Panc1 (cell line): ENCODE results near the gene GPS1. TPM values are rescaled to one million over a fixed set of nuclear protein-coding genes. Genes with fewer than 3 reads are reported as not detected.

Source experiments
- ATAC-seq: fragments of 200-7000 bp; cut with Tn5 transposase; 2 replicates; pipeline ENCODE4 v1.9.1; 2020; ENCODE audit warnings: mild to moderate bottlenecking, moderate library complexity
- BruUV-seq: library from RNA; stranded (reverse); fragments of 400-500 nt; replicated peaks from 2 replicates; lab custom pipeline; 2021; lab: Mats Ljungman, UMichigan
- CTCF ChIA-PET: fragments of 300-600 bp; sonication (Branson Sonifier 250); formaldehyde crosslinking; loops from one replicate; lab custom pipeline; 2022; ENCODE audit warnings: antibody characterized with exemption; lab: Charles Lee
- POLR2A ChIA-PET: fragments of 300-600 bp; sonication (Branson Sonifier 250); formaldehyde crosslinking; loops from one replicate; lab custom pipeline; 2022; ENCODE audit warnings: antibody characterized with exemption; lab: Charles Lee
- DNase-seq: peaks from one replicate; pipeline ENCODE4 v3.0.0-alpha.2; 2010; ENCODE audit warnings: low read depth, low spot score
- H3K27ac ChIP-seq: 2 replicates; pipeline ENCODE4 v1.5.1; 2011; ENCODE audit warnings: mild to moderate bottlenecking, low read length, inconsistent platforms
- H3K27me3 ChIP-seq: fragments of 200-500 bp; sonication (Bioruptor generic); 2 replicates; pipeline ENCODE4 v1.6.0; 2014; ENCODE audit warnings: low read length, inconsistent platforms; ENCODE audit not compliant: control insufficient read depth, insufficient read depth
- H3K36me3 ChIP-seq: fragments of 200-500 bp; sonication (Bioruptor generic); 2 replicates; pipeline ENCODE4 v1.5.1; 2014; ENCODE audit warnings: inconsistent platforms, mild to moderate bottlenecking, low read length, moderate library complexity; ENCODE audit not compliant: control insufficient read depth, insufficient read depth
- H3K4me1 ChIP-seq: 2 replicates; pipeline ENCODE4 v1.5.1; 2011; ENCODE audit warnings: inconsistent platforms, mild to moderate bottlenecking, low read length, moderate library complexity; ENCODE audit not compliant: control insufficient read depth, insufficient read depth
- H3K4me3 ChIP-seq, 2 experiments: 2 replicates each; pipeline ENCODE4 v1.5.1; 2011 to 2012; ENCODE audit warnings: low read depth in 2 of 2, low read length in 2 of 2, mild to moderate bottlenecking in 2 of 2, inconsistent platforms in 1 of 2, moderate library complexity in 1 of 2
- H3K9me3 ChIP-seq: fragments of 200-500 bp; sonication (Bioruptor generic); 2 replicates; pipeline ENCODE4 v1.5.1; 2014; ENCODE audit warnings: low read depth, mild to moderate bottlenecking, inconsistent platforms, low read length, moderate library complexity; ENCODE audit not compliant: control insufficient read depth, insufficient read depth
- POLR2AphosphoS5 ChIP-seq: IDR thresholded peaks from 2 replicates; pipeline ENCODE4 v1.6.1; 2012; ENCODE audit warnings: mild to moderate bottlenecking, low read depth, low read length, moderate library complexity
- SIN3A ChIP-seq: IDR thresholded peaks from 2 replicates; pipeline ENCODE4 v1.6.1; 2012; ENCODE audit warnings: low read depth, mild to moderate bottlenecking, low read length, moderate library complexity, borderline replicate concordance; ENCODE audit not compliant: insufficient read depth
- TCF7L2 ChIP-seq: IDR thresholded peaks from 2 replicates; pipeline ENCODE4 v1.6.1; 2011; ENCODE audit warnings: mild to moderate bottlenecking, low read depth, low read length, inconsistent platforms
- in situ Hi-C: cut with HindIII; loops from 2 replicates; pipeline ENCODE4 v1.10.0; 2016; ENCODE audit warnings: low sequenced_read_pairs, low pct_unique_long_range_greater_than_20kb
- intact Hi-C: fragments of 100-400 bp; cut with micrococcal nuclease; formaldehyde crosslinking; loops from one replicate; pipeline ENCODE4 v1.10.0; 2022; ENCODE audit not compliant: unreplicated experiment
- total RNA-seq: library from RNA; stranded (reverse); gene quantifications from one replicate; pipeline ENCODE4 v1.2.1, GENCODE V29; 2021; ENCODE audit not compliant: unreplicated experiment
- TF ChIP-seq, protein P1 (sequence below): fragments of 450-650 bp; IDR thresholded peaks from 2 replicates; pipeline ENCODE4 v1.5.1; 2017; ENCODE audit warnings: mild to moderate bottlenecking
- TF ChIP-seq, protein P2 (sequence below), 2 experiments: IDR thresholded peaks; 2 replicates each; pipeline ENCODE4 v1.6.1; 2011 to 2012; ENCODE audit warnings: low read depth in 2 of 2, control low read depth in 1 of 2, low read length in 1 of 2, mild to moderate bottlenecking in 1 of 2, moderate library complexity in 1 of 2; ENCODE audit not compliant: insufficient read depth in 1 of 2

Gene GPS1
- total RNA-seq, 1 experiment from 2014 or later, result 175 TPM

DNA sequence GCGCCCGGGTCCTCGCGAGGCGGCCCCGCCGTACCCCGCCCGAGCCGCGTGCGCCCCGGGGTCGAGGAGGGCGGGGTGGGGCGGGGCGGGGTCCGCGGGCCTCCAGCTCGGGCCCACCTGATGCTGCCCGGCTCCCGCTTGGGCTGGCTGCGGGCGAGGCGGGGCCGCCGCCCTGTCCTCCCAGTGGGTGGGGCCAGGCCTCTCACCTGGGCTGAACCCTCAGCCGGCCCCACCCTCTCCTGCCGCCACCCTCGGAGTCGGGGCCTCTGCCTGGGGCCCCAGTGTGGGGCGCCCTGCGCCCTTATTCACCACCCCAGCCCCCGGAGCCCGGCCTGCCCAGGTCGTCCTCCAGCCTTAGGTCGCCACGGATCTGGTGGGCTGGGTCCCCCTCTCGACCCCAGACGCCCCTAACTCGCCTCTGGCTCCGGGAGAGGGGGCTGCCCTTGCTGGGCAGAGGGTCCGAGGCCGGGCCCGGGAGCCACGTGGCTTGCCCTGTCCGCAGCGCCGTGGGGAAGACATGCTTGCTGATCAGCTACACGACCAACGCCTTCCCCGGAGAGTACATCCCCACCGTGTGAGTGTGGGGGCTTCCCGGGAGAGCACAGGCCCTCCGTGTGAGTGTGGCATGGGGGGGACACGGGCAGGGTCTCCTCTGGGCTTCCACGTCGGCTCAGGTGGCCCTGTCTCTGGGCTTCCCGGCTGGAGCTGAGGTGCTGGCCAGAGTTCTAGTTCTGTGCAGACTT lies 19.6 kb upstream of the GPS1 start:
- Histone ChIP-seq H3K27me3 (no peaks in the 10 kb centered on the region), H3K4me3 (peak overlapping the region; percentile 63 to 64), H3K36me3 (peaks cover 2% of the 10 kb centered on the region; the same call in 1 of the 2 replicates), H3K9me3 (no peaks in the 10 kb centered on the region), H3K4me1 (peaks cover 21% of the 10 kb centered on the region), H3K27ac (peak overlapping the region; percentile 77)
- CTCF ChIA-PET, result no interaction called here
- DNase-seq, result no peak
- ATAC-seq, result peak; percentile 72
- TF ChIP-seq TCF7L2, result no peak
- TF ChIP-seq POLR2AphosphoS5, result no peak
- TF ChIP-seq, protein P1, sequence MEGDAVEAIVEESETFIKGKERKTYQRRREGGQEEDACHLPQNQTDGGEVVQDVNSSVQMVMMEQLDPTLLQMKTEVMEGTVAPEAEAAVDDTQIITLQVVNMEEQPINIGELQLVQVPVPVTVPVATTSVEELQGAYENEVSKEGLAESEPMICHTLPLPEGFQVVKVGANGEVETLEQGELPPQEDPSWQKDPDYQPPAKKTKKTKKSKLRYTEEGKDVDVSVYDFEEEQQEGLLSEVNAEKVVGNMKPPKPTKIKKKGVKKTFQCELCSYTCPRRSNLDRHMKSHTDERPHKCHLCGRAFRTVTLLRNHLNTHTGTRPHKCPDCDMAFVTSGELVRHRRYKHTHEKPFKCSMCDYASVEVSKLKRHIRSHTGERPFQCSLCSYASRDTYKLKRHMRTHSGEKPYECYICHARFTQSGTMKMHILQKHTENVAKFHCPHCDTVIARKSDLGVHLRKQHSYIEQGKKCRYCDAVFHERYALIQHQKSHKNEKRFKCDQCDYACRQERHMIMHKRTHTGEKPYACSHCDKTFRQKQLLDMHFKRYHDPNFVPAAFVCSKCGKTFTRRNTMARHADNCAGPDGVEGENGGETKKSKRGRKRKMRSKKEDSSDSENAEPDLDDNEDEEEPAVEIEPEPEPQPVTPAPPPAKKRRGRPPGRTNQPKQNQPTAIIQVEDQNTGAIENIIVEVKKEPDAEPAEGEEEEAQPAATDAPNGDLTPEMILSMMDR, result no peak
- TF ChIP-seq SIN3A, result no peak
- TF ChIP-seq, protein P2, sequence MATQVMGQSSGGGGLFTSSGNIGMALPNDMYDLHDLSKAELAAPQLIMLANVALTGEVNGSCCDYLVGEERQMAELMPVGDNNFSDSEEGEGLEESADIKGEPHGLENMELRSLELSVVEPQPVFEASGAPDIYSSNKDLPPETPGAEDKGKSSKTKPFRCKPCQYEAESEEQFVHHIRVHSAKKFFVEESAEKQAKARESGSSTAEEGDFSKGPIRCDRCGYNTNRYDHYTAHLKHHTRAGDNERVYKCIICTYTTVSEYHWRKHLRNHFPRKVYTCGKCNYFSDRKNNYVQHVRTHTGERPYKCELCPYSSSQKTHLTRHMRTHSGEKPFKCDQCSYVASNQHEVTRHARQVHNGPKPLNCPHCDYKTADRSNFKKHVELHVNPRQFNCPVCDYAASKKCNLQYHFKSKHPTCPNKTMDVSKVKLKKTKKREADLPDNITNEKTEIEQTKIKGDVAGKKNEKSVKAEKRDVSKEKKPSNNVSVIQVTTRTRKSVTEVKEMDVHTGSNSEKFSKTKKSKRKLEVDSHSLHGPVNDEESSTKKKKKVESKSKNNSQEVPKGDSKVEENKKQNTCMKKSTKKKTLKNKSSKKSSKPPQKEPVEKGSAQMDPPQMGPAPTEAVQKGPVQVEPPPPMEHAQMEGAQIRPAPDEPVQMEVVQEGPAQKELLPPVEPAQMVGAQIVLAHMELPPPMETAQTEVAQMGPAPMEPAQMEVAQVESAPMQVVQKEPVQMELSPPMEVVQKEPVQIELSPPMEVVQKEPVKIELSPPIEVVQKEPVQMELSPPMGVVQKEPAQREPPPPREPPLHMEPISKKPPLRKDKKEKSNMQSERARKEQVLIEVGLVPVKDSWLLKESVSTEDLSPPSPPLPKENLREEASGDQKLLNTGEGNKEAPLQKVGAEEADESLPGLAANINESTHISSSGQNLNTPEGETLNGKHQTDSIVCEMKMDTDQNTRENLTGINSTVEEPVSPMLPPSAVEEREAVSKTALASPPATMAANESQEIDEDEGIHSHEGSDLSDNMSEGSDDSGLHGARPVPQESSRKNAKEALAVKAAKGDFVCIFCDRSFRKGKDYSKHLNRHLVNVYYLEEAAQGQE (IDR thresholded peaks at IDR 0.05; ENCODE audit: insufficient read depth in 1 of 2, low read depth in 2 of 2, low read length in 1 of 2), result no peak
- in situ Hi-C loops, result no loop called here
- POLR2A ChIA-PET, result no interaction called here
- no TSS peak for BruUV-seq
- intact Hi-C loops, result no loop called here

DNA sequence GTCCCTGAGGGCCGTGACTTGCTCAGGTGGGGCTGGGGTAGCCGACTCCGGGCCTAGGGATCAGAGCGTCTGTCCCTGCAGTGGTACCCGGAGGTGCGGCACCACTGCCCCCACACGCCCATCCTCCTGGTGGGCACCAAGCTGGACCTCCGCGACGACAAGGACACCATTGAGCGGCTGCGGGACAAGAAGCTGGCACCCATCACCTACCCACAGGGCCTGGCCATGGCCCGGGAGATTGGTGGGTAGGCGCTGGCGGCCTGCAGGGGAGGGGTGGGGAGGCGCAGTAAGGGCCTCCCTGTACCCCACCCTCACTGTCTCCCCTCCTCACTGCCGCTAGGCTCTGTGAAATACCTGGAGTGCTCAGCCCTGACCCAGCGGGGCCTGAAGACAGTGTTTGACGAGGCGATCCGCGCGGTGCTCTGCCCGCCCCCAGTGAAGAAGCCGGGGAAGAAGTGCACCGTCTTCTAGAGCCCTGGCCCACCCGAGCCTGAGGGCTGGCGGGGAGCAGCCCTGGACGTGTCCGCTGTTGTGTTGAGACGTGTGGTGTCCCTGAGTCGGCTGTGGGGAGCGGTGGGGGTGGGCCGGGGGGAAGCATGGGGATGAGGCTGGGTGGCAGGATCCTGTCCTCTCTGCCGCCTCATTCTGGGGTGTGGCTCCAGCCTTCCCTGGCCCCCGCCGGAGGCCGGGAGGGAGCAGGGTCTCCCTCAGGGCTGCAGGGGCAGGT lies 18.2 kb upstream of the GPS1 start:
- DNase-seq (no peak), ATAC-seq (no peak)
- Histone ChIP-seq H3K4me3 (no peak overlapping the region), H3K27me3 (no peaks in the 10 kb centered on the region), H3K27ac (no peak overlapping the region), H3K4me1 (peaks cover 21% of the 10 kb centered on the region), H3K9me3 (no peaks in the 10 kb centered on the region), H3K36me3 (peaks cover 2% of the 10 kb centered on the region; the same call in 1 of the 2 replicates)
- in situ Hi-C loops, result no loop called here
- no peak for TF ChIP-seq TCF7L2
- no peak for TF ChIP-seq SIN3A
- no peak for TF ChIP-seq POLR2AphosphoS5
- TF ChIP-seq, protein P2 (IDR thresholded peaks at IDR 0.05; ENCODE audit: insufficient read depth in 1 of 2, low read depth in 2 of 2, low read length in 1 of 2), result no peak
- TF ChIP-seq, protein P1, result no peak
- intact Hi-C loops, result no loop called here
- TSS peak; percentile 80 for BruUV-seq
- CTCF ChIA-PET, result no interaction called here
- POLR2A ChIA-PET, result no interaction called here
